IgD-negative memory B cell (primary cell): ENCODE data around the gene TSPAN13. TPM values are rescaled to one million over a fixed set of nuclear protein-coding genes. Genes with fewer than 3 reads are reported as not detected.
A peak's percentile ranks its signal among the peaks of the same experiment; 100 is the strongest.
"Not testable (repeated sequence)": the region's sequence is repeated elsewhere in the genome, so short reads cannot be mapped to it uniquely, and the experiment has no call there.

Source experiments
- H3K27ac Mint-ChIP-seq, 3 donors: one replicate each; pipeline ENCODE4 v1.8.0; 2020 to 2022; ENCODE audit warnings: mild to moderate bottlenecking in 3 of 3, mixed read lengths in 3 of 3, moderate library complexity in 1 of 3
- H3K27me3 Mint-ChIP-seq: one replicate; pipeline ENCODE4 v1.8.0; 2021; ENCODE audit warnings: mixed read lengths
- H3K36me3 Mint-ChIP-seq: one replicate; pipeline ENCODE4 v1.8.0; 2020; ENCODE audit warnings: mild to moderate bottlenecking, mixed read lengths
- H3K4me1 Mint-ChIP-seq, 3 donors: one replicate each; pipeline ENCODE4 v1.8.0; 2020 to 2022; ENCODE audit warnings: mixed read lengths in 3 of 3, mild to moderate bottlenecking in 1 of 3
- H3K4me3 Mint-ChIP-seq, 4 donors: one replicate each; pipeline ENCODE4 v1.8.0; 2020 to 2022; ENCODE audit warnings: mild to moderate bottlenecking in 4 of 4, mixed read lengths in 4 of 4, moderate library complexity in 3 of 4
- H3K9me3 Mint-ChIP-seq, 3 donors: one replicate each; pipeline ENCODE4 v1.8.0; 2020 to 2021; ENCODE audit warnings: mixed read lengths in 3 of 3, mild to moderate bottlenecking in 1 of 3
- polyA plus RNA-seq: library from polyadenylated mRNA; unstranded; fragments of 300-500 nt; fragmentation: Illumina TruSeq; gene quantifications from one replicate; pipeline ENCODE4 v1.2.3, GENCODE V29; 2021

Gene TSPAN13
- polyA plus RNA-seq, 1 donor from 2014 or later = 72.8 TPM

DNA sequence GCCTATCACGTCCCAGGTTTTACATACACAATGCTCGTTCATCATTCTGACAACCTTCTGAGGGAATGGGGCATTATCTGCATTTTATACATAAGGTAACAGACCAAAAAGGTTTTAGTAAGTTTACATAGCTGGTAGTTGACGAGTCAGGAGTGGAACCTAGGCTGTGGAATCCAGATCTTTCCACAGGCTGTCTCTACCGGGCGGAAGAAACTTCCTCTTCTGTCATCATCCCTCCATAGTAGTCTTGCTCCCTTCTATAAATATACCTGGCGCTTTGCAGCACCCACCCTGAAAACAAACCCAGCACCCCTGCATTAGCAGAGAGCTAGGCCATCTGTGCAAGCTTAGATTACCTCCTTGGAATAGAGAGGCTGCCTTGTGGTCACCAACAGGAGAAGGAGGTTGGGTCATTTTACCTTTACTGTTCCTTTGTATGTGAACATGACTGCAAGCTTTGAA lies 1.3 kb downstream of the TSPAN13 start:
- Mint-ChIP-seq H3K9me3 (no peaks in the 10 kb centered on the region), H3K4me3 (peak overlapping the region; percentile 89 to 100 (median 96)), H3K4me1 (peaks cover 38 to 44% (median 42%) of the 10 kb centered on the region in 3 donors), H3K27ac (peak overlapping the region in 2 of 3 donors; percentile 71 to 89), H3K36me3 (no peaks in the 10 kb centered on the region), H3K27me3 (no peaks in the 10 kb centered on the region)

DNA sequence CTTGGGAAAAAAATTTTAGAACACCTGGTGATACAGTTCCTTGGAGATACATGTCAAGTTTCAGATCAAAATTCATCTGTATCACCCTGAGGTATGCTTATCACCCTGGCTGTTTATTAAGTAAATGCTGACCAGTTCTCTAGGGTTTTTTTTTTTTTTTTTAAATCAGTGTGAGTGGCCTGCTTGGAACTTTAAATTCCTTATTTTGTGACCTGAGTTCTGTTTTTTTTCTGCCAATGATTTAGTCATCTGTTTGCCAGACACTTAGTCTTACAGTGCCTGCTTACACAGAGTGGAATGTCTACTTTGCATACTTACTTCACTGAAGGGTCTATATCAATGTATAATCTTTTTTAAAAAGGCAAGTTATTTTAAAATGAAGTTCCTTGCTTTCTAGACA lies 1.8 kb downstream of the TSPAN13 start:
- Mint-ChIP-seq H3K27me3 (peaks cover under 1% of the 10 kb centered on the region), H3K9me3 (no peaks in the 10 kb centered on the region), H3K27ac (peak overlapping the region; percentile 71 to 89 (median 83)), H3K4me1 (peaks cover 43 to 50% (median 48%) of the 10 kb centered on the region in 3 donors), H3K4me3 (peak overlapping the region; percentile 89 to 100 (median 96)), H3K36me3 (no peaks in the 10 kb centered on the region)

DNA sequence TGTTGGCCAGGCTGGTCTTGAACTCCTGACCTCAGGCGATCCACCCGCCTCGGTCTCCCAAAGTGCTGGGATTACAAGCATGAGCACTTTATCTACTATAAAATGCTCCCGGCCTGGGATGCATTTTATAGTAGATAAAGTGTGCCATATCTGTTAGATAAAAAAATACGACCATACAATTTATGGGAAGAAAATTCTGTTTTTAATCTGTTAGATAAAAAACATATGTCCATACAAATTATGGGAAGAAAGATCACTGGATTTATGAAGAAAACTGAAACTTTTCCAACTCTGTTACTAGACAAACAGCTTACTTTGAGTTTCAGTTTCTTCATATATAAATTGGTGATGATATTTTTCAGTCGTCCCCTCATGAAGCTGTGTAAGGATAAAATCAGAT lies 4.5 kb downstream of the TSPAN13 start:
- peaks cover 4% of the 10 kb centered on the region for H3K36me3 Mint-ChIP-seq
- no peaks in the 10 kb centered on the region for H3K9me3 Mint-ChIP-seq
- H3K27me3 Mint-ChIP-seq = peaks cover 2% of the 10 kb centered on the region
- no peak overlapping the region for H3K27ac Mint-ChIP-seq
- peaks cover 46 to 65% (median 57%) of the 10 kb centered on the region in 3 donors for H3K4me1 Mint-ChIP-seq
- H3K4me3 Mint-ChIP-seq = peak overlapping the region in 1 of 4 donors; percentile 39

DNA sequence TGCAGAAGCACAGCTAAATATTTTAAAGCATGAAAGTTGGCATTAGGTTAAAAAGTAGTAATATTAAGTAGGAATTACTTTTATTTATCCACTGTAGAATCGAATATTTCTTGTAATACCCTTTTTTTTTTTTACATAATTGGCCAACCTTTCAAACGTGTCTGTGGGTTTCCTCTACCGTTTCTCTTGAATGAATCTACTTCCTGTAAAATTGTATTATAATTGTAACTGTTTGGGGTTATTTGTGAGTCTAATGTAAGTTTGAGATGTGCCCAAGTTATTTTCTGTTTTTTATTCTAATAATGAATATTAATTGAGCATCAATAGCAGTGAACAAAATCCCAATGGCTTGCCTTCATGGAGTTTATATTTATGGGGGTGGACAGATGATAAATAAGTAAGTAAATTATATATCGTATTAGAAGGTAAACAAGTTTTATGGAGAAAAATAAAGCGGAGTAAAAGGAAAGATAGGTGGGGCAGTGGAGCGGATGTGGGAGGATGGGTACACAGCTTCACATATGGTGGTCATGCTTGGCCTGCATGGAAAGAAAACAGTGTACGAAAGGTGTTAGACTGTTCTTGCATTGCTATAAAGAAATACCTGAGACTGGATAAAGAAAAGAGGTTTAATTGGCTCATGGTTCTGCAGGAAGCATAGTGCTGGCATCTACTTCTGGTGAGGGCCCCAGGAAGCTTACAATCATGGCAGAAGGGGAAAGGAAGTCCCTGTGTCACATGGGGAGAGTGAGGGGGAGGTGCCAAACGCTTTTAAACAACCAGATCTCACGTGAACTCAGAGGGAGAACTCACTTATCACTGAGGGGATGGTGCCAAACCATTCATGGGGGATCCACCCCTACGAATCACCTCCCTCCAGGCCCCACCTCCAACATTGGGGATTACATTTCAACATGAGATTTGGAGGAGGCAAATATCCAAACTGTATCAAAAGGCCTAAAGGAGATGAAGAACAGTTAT lies 5.4 kb downstream of the TSPAN13 start:
- Mint-ChIP-seq H3K4me1 (peaks cover 42 to 64% (median 55%) of the 10 kb centered on the region in 3 donors), H3K27me3 (peaks cover 2% of the 10 kb centered on the region), H3K27ac (peak overlapping the region; percentile 57 to 96 (median 96)), H3K9me3 (no peaks in the 10 kb centered on the region), H3K4me3 (peak overlapping the region; percentile 52 to 94 (median 84)), H3K36me3 (peaks cover 10% of the 10 kb centered on the region)

DNA sequence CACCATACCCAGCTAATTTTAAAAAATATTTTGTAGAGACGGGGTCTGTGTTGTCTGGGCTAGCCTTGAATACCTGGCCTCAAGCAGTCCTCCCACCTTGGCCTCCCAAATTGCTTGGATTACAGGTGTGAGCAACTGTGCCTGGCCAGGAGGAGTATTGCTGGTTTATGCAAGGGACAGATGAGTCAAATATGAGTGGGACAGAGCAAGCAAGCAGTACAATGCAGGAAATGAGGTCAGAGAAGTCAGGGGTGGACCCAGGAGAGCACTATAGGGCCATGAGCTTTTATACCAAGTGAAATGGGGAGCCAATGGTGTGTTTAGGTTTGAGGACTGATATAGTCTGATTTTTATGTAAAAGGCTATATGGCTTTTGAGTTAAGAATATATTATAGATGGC lies 6.3 kb downstream of the TSPAN13 start:
- Mint-ChIP-seq H3K27ac (peak overlapping the region; percentile 16 to 96 (median 93)), H3K9me3 (no peaks in the 10 kb centered on the region)

DNA sequence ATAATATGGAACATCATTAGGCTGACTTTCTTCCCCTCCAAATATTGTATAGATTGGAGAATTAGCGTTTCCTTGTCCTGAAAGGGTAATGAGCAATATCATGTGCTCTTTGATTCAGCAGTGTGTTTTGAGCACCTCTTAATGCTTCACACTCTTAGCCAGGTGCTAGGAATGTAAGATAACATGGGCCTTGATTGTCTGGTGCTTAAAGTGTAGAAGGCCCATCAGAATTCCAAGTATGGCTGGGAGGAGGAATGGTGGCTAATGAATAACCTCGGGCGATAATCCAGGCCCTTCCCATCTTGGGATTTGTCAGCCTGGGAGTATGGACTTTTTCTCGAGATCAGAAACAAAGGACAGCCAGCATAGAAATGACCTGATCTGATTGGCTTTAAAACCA lies 8.6 kb downstream of the TSPAN13 start:
- Mint-ChIP-seq H3K27ac (peak overlapping the region in 1 of 3 donors; percentile 14), H3K4me1 (peaks cover 25 to 45% (median 37%) of the 10 kb centered on the region in 3 donors), H3K9me3 (no peaks in the 10 kb centered on the region), H3K4me3 (peak overlapping the region in 1 of 4 donors; percentile 35), H3K36me3 (peaks cover 10% of the 10 kb centered on the region), H3K27me3 (peaks cover 2% of the 10 kb centered on the region)

More for the DNA sequence above, 6.3 kb downstream of the TSPAN13 start:
- Mint-ChIP-seq H3K4me1 (peaks cover 36 to 58% (median 51%) of the 10 kb centered on the region in 3 donors), H3K4me3 (peak overlapping the region; percentile 10 to 94 (median 31)), H3K36me3 (peaks cover 10% of the 10 kb centered on the region), H3K27me3 (peaks cover 2% of the 10 kb centered on the region)

DNA sequence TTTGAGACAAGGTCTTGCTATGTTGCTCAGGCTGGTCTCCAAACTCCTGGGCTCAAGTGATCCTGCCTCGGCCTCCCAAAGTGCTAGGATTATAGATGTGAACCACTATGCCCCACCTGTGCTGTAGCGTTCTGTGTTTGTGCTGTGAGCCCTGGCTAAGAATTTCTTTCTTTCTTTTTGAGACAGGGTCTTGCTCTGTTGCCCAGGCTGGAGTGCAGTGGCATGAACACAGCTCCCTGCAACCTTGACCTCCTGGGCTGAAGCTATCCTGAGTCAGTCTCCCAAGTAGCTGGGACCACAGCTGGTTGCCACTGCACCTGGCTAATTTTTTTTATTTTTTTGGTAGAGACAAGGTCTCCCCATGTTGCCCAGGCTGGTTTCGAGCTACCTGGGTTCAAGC lies 11.4 kb downstream of the TSPAN13 start:
- peaks cover 11% of the 10 kb centered on the region for H3K36me3 Mint-ChIP-seq
- H3K27ac Mint-ChIP-seq = no peak overlapping the region
- peaks cover 2% of the 10 kb centered on the region for H3K27me3 Mint-ChIP-seq
- no peak overlapping the region for H3K4me3 Mint-ChIP-seq
- peaks cover 21 to 31% (median 27%) of the 10 kb centered on the region in 3 donors for H3K4me1 Mint-ChIP-seq
- no peaks in the 10 kb centered on the region for H3K9me3 Mint-ChIP-seq

DNA sequence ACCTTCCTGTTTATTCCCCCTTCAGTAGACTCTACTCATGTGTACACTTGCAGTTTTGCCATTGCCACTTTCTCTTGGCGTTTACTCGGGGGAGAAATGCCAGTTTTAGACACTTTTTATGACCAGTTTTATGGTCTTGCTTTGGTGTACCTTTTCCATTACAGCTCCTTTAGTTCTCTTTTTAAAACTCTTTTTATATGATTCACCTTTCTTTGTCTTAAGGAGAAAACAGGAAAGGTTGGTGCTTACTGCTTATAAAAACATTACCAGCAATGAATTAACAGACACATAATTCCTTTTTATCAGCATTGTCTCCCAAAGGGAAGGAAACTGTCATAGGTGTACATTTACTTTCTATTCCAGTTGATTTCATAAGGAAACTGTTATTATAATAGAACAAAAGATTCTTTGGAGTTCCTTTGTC lies 11.9 kb downstream of the TSPAN13 start:
- H3K9me3 Mint-ChIP-seq = no peaks in the 10 kb centered on the region
- no peak overlapping the region for H3K4me3 Mint-ChIP-seq
- H3K27me3 Mint-ChIP-seq = peaks cover 1% of the 10 kb centered on the region
- peaks cover 18 to 27% (median 22%) of the 10 kb centered on the region in 3 donors for H3K4me1 Mint-ChIP-seq
- no peak overlapping the region for H3K27ac Mint-ChIP-seq
- H3K36me3 Mint-ChIP-seq = peaks cover 11% of the 10 kb centered on the region

DNA sequence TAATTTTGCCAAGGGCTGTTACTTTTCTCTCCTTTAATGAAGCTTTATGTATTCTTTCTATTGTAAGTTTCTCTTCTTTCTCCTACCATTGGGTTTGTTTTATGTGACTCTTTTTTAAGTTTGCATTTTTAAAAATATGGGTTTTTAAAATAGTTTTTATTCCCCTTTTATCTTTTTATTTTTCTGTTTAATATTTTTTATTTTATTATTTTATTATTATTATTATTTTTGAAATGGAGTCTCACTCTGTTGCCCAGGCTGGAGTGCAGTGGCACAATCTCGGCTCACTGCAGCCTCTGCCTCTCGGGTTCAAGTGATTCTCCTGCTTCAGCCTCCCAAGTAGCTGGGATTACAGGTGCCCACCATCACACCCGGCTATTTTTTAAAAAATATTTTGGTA lies 16.4 kb downstream of the TSPAN13 start:
- H3K4me3 Mint-ChIP-seq, H3K27me3 Mint-ChIP-seq, H3K36me3 Mint-ChIP-seq, H3K9me3 Mint-ChIP-seq: not testable (repeated sequence)
- H3K4me1 Mint-ChIP-seq = peaks cover 26 to 38% (median 33%) of the 10 kb centered on the region in 3 donors
- peak overlapping the region in 1 of 3 donors; percentile 85 for H3K27ac Mint-ChIP-seq

DNA sequence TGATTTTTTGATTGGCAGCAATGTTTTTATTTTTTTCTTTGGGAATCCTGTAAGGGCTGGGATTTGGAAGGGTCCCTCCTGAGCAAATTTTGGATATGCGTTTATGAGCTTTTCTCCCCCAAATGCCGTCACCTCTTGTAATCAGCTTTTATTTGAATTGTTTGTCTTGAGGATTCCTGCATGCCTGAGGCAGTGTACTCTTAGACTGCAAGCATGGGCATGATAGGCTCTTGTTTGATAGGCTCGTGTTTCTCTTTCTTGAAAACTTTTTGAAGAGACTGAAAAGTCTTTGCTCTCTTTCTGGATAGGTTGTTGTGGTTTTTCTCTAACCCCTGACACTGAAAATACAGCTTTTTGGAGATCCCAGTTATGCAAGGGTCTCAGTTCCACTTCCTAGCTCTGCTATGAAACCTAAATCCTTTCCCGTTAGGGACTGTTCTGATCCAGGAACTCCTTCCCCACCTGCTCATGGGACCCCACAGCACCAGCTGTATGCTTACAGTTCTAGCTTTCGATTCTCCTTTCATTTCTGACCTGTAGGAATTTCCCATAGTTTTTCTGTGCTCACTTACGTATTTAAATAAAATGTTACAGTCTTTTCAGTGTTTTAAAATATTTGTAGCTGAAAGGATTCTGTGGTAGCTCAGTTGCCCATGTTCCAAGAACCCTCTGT lies 17.2 kb downstream of the TSPAN13 start:
- Mint-ChIP-seq H3K9me3 (no peaks in the 10 kb centered on the region), H3K4me3 (peak overlapping the region in 2 of 4 donors; percentile 23 to 73), H3K27ac (peak overlapping the region in 1 of 3 donors; percentile 85), H3K27me3 (no peaks in the 10 kb centered on the region), H3K36me3 (peaks cover 7% of the 10 kb centered on the region), H3K4me1 (peaks cover 31 to 38% (median 34%) of the 10 kb centered on the region in 3 donors)

DNA sequence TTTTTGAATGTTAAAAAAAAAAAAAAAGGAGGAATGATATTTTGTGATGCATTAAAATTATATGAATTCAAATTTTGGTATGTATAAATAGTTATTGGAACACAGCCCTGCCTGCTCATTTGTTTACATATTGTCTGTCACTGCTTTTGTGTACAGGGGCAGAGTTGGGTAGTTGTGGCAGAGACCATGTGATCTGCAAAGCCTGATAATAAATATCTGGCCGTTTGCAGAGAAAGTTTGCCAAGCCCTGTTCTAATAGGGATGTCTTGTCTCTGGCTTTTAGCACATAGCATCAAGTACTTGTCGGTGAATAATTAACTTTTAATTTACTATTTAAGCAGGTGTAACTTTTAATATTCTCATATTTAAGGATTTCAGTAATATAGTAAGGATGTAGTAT lies 19.8 kb downstream of the TSPAN13 start:
- Mint-ChIP-seq H3K36me3 (peaks cover 6% of the 10 kb centered on the region), H3K27me3 (no peaks in the 10 kb centered on the region), H3K27ac (peak overlapping the region in 1 of 3 donors; percentile 43), H3K4me1 (peaks cover 25 to 36% (median 30%) of the 10 kb centered on the region in 3 donors), H3K4me3 (no peak overlapping the region), H3K9me3 (no peaks in the 10 kb centered on the region)

DNA sequence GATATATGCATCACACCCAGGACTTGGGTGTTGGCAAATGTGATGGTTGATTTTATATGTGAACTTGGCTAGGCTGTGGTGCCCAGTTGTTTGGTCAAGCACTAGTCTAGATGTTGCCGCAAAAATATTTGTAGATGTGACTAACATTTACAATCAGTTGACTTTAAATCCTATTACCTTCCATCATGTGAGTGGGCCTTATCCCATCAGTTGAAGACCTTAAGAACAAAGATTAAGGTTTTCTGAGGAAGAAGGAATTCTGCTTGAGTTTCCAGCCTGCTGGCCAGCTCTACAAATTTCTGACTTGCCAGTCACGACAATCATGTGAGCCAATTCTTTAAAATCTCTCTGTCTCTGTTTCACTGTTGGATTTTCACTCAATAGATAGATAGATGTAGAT lies 20.3 kb downstream of the TSPAN13 start:
- Mint-ChIP-seq H3K9me3 (no peaks in the 10 kb centered on the region), H3K27ac (no peak overlapping the region), H3K27me3 (no peaks in the 10 kb centered on the region), H3K4me3 (no peak overlapping the region), H3K4me1 (peaks cover 26 to 41% (median 34%) of the 10 kb centered on the region in 3 donors), H3K36me3 (peaks cover 6% of the 10 kb centered on the region)

DNA sequence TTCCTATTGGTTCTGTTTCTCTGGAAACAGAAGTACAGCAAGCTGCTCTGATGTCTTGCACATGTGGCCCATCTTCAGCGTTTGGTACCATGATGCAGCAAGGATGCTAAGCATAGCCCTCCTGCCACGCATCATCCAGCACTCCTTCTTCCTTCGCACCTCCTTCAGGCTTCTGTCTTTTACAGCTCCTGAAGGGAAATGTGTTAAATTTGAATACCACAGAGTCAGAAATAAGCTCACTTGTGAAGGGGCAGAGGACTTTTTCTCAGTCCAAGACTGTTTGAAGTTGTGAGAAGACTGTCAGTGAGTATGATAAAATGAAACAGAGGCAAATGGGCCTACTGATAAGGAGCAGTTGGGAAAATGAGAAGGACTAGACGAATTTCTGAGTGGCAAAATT lies 20.7 kb downstream of the TSPAN13 start:
- H3K27ac Mint-ChIP-seq = no peak overlapping the region
- no peaks in the 10 kb centered on the region for H3K9me3 Mint-ChIP-seq
- H3K4me1 Mint-ChIP-seq = peaks cover 29 to 45% (median 37%) of the 10 kb centered on the region in 3 donors
- H3K4me3 Mint-ChIP-seq = no peak overlapping the region
- no peaks in the 10 kb centered on the region for H3K27me3 Mint-ChIP-seq
- peaks cover 6% of the 10 kb centered on the region for H3K36me3 Mint-ChIP-seq

DNA sequence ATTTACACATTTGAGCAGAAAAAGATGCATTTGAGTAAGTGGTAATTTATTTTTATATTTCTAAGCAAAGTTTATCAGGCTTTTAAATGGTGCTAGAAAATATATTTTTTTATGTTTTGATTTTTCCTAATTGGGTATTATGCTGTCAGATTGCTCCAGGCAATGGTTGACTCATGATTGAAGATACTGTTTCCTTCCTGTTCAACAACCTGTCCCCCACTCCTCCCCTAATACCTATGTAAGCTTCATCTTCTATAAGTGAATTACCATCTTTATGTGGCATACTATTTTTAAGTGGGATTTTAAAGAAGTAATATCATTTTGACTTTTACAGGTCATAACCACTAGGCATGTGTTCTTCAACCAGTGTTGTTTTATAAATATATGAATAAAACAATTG lies 21.4 kb downstream of the TSPAN13 start:
- Mint-ChIP-seq H3K9me3 (no peaks in the 10 kb centered on the region), H3K27me3 (no peaks in the 10 kb centered on the region), H3K27ac (peak overlapping the region in 1 of 3 donors; percentile 40), H3K4me1 (peaks cover 29 to 40% (median 37%) of the 10 kb centered on the region in 3 donors), H3K36me3 (peaks cover 6% of the 10 kb centered on the region), H3K4me3 (no peak overlapping the region)

DNA sequence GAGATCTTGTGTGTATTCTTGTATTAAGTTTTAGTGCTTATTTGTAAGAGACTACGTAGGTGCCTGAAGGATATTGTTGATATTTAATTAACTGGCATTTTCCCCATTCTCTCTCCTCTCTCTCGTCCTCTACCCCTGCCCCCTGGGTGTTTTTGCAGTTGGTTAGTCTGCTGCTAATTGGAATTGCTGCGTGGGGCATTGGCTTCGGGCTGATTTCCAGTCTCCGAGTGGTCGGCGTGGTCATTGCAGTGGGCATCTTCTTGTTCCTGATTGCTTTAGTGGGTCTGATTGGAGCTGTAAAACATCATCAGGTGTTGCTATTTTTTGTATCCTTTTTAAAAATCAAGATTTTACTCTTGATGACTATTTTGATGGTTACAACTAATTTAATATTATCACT lies 22.5 kb downstream of the TSPAN13 start:
- Mint-ChIP-seq H3K36me3 (peaks cover 6% of the 10 kb centered on the region), H3K27me3 (no peaks in the 10 kb centered on the region), H3K4me1 (peaks cover 29 to 33% (median 32%) of the 10 kb centered on the region in 3 donors), H3K27ac (no peak overlapping the region), H3K4me3 (no peak overlapping the region), H3K9me3 (no peaks in the 10 kb centered on the region)
